HG02852 (cell line): ENCODE results near the gene NFATC1.

ENCODE experiments used
- ATAC-seq: cut with Tn5 transposase; IDR thresholded peaks from one replicate; pipeline ENCODE4 v1.9.1; 2021; ENCODE audit warnings: mild to moderate bottlenecking, moderate library complexity; ENCODE audit not compliant: unreplicated experiment

NFATC1 gene

DNA sequence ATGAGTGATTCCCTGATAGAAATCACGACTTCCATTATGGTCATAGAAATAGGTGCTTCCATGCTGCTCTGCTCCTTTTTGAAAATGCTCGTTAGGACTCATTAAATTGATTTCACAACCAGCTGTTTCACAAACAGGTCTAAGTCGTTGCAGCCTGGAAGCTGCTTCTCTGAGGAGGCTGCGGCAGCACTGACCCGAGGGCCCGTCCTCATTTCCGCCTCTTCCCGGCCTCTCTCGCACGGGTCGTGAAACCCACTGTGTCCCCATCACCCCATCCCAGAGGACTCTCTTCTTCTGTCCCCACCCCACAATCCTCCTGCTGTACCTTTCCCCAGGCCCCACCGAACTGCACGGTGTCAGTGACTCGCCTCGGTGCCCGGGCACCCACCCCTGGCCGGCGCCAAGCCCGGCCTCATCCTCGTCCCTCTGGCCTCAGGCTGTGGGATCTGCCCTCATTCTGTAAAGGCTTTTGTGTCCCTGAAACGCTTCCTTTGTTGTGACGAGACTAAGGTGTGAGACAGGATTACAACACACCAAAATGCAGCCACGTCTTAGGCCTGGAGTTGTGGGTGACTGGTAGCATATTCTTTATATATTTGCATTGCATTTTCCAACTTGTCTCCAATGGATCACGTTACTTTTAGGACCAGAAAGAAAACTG, 171.2 kb downstream of the NFATC1 start:
- no peak for ATAC-seq

DNA sequence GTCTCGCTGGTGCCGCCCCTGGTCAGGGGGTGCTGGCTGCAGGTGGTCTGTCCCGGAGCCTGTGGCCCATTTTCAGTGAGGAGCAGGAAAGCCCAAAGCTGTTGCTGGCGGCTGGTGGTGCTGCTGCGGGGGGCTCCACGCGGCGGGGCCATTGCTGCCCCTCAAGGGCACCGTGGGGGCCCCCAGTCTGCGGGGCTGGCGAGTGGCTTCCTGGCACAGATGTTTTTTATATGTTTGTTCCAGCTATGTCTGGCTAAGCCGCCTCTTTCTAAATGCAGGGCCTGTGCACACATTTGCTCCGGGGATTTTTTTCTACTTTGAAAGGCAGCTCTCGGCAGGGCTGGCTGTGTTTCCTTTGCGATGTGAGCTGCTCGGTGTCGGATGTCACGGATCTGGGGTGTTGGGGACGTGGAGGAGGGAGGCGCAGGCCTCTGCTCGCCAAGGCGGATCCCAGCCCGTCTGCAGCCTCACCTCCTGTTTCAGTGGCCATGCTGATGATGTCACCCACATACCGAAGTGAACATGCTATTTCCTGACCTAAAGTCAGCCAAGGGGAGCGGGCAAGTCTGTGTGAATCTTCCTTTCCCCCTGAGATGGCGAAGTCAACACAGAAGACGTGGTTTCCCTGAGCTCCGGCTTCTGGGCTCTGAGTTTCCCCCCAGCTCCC, 171.9 kb downstream of the NFATC1 start:
- no peak for ATAC-seq

DNA sequence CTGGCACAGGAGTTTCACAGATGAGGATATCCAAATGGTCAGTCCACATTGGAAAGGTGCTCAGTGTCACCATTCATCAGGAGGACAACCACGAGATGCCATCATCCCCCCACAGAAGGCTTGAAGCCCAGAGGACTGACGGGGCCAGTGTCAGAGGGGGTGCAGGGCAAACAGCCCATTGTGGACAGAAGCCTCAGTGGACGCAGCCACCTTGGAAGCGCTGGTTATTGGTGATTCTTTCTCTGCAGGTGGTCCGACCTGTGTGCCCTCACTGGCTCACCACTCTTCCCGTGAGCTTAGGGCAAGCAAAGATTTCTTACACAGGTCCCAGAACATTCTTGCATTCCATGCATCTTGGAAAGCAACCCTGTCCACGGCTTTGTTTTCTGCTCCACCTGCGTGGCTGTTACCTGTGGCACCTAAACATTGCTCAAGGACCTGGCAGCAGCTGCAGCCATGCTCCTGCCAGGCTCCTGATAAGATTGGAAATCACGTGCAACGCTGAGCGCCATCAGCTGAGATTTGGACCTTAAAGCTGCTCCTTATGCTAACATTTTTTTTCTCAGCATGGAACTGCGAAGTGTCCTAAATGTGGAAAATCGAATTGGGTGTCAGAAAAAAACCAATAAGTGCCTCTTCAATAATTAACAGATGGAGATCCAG, 172.9 kb downstream of the NFATC1 start:
- ATAC-seq = no peak

DNA sequence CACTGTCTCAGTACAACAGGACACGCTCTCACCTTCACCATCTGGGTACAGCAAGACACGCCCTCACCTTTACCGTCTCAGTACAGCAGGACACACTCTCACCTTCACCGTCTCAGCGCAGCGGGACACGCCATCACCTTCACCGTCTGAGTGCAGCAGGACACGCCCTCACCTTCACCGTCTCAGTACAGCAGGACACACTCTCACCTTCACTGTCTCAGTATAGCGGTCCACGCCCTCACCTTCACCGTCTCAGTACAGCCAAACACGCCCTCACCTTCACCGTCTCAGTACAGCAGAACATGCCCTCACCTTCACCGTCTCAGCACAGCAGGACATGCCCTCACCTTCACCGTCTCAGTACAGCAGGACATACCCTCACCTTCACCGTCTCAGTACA, 174.0 kb downstream of the NFATC1 start:
- ATAC-seq = no peak

DNA sequence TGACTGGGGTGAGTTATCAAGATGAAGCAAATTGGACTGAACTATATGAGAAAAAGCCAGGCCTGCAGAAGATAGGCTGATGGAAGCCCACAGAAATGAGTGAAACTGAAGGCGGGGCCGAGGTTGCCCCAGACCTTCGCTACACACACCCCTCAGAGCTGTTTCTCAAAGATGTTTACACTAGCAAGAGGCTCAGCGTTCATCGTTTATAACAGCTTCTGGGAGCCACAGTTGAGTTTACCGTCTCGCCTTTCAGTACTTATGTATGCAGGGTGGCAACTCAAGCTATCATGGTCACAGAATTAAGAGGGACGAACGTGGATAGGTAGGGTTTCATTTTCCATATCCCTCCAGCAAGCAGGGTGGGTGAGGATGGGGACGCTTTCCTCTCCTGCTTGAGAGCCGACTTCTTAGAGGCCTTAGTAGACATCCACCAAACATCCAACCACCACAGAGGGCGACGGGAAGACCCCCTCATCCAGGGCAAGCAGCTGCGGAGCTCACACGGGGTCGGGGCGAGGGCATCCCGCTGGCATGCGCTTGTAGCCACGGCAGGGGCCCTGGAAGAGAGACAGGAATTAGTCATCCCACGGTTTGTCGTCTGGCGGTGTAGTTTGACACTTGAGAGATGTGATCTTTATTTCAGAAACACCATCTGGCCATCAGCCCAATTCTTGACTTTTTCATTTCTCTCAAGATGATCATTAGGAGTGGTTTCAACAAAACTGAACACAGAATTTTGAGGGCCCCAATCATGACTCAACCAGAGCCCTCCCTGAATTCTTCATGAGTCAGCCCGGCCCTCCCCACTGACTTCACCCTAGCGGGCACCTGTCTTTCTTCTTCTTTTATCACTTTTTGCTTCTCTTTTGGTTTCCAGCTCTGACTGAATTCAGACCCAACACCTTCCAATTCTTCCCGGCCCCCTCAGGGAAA, 174.8 kb downstream of the NFATC1 start:
- ATAC-seq = no peak

DNA sequence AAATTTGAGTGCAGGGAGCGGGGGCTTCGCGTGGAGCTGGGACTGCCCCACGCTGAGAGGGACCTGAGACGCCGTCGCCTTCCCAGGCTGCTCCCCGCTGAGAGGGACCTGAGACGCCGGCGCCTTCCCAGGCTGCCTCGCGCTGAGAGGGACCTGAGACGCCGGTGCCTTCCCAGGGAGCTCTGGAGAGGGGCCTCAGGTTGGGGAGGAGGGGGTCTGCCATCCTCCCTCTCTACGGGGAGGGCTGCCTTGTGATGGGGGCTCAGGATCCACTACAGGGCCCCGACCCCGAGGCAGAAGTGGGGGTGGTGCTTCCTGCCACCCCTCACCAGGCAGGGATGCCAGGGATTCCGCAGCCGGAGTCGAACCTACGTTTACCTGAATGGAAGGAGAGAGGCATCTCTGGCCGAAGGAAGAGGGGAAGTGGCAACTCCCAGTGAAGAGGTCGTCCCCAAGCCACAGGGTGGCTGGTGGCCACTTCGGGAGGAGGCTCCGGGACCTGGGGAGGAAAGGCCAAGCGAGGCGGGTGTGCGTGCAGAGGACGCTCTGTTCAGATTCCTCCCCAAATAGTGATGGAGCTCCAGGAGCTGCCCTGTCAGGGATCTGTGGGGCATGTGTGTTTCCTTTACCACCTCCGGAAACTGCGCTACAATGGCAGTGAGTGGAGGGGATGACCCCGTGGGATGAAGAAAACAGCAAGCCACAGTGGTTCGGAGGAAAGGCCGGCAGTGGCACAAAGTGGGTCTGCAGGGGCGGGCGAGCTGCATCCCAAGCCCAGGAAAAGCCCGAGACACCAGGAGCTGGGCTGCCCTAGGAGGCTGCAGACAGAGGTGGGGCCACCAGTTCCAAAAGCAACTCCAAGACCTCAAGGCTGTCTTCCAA, 175.7 kb downstream of the NFATC1 start:
- no peak for ATAC-seq

DNA sequence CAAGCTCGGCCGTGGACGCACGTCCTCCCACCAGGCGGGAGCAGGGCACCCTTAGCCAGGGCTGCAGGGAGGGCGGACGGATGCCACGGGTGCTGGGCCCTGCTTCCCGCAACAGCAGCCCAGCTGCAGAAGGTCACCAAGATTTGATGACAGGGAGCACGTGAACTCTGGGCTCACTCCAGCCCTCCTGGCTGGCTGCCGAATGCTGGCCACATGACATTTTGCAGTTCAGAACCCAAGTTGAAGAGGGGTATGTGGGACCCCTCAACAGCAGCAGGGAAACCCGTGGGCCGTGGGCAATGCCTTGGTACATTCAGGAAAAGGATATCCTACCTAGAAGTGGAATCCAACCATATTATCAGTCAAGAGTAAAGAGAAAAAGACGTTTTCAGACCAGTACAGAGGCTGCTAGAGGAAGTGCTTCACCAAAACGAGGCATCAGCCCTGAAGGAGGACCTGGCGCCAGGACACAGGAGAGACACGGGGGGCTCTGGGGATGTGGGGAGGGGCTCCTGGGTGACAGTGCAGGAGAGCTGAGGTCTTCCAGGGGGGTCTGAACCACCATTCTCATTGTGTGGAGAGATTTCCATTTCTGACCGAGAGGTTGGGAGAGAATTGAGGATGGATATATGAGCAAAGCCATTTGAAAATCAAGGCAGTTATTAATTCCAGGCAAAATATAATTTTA, 176.5 kb downstream of the NFATC1 start:
- no peak for ATAC-seq

DNA sequence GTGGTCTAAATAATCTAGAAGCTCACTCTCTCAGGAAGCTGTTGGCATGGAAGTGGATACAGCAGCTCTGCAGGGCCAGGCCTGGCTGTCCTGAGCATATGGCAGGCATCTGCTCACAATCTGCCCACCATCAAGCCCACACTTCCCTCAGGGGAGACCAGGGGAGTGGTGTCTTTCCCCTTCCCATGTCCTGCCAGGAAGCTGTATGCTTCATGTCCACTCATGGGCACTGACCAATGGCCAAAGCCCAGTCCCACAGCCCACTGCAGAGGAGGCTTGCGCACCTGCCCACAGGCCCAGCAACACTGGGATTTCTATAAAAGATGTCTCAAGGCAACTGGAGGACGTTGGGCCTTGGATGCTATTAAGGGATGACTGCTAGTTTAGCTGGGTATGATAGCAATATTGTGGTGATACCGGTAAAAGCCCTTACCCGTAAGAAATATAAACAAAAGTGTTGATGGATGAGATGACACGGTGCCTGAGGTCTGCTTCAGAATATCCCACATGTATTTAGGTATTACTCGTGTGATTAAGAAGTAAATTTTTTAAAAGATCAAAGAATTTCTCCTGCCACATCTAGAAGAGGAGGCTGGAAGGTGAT, 177.2 kb downstream of the NFATC1 start:
- no peak for ATAC-seq

DNA sequence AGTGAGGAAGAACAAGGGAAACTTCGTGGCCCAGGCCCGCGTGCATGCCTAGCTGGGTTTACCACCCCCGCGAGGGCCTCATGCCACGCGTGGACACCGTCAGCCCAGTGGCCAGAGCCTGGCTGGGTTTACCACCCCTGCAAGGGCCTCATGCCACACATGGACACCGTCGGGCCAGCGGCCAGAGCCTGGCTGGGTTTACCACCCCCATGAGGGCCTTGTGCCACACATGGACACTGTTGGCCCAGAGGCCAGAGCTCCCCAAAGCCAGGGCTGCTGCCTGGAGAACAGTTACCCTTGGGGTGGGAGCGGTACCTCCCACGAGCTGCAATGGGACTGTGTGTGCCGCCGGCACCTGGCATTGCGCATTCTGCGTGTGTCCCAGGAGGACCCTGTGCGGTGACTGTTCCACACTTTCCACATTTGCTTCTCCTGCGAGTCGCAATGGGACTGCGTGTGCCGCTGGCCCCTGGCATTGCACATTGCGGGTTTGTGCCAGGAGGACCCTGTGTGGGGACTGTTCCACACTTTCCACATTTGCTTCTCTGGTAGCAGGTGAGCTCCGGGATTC, 178.3 kb downstream of the NFATC1 start:
- ATAC-seq = no peak

DNA sequence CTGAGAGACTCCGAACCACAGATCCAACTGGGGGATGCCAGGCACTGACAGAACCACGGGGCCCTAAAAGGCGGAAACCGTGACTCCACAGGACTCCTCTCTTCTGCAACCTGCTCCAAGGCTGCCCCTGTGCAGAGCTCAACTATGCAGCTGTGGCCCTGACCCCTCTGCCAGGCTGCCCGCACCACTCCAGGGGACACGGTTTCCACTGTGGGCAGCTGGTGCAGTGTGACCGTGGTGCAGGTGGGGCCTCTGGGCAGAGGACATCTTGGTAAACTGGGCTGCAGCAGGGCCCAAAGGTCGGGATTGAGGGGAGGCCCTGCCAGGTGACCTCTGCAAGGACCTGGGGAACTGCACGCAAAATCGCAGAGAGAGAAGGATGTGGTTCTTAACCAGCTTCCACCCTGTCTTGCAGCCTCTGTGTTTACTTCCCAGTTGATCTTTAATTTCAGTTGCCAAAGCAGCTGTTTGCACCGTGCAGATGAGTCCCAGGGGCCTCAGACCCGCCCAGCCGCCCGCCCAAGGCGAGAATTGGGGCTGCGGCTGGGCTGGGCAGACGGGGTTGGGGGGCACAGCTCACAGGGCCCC, 179.3 kb downstream of the NFATC1 start:
- no peak for ATAC-seq

DNA sequence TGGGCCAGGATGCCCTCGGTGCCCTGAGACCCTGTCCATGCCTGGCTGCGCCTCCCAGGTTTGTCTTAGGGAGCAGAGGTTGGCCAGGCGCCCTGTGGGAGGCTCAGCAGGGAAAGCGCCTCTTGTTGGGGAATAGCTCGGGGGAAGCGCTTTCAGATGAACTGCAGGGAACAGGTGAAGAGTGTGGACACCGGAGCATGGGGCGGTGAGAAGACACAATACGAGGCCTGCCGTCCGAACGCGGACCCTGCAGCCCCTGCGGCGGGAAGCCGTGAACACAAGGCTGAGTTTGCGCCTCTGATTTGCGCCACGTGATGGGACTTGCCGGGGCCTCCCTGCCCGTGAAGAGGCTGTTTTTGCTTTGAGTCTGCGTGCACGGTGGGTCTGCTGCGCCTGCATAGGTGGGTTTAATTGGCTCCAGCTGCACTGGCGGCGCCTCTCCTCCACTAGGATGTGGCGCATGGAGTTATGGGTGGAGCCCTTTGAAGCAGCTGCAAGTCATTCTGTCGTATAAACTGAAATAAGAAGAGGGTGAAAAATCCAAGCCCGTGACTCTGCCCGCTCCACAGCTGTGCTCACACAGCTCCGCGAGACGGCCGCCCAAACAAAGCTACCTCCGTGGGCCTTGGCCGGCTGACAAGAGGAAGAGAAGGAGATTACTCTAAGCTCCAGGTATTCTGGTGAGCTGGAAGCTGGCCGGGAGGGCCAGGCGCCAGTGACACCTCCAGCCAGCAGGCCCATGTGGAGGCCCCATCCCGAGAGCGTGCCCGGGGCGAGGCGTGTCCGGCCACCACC, 180.4 kb downstream of the NFATC1 start:
- ATAC-seq = no peak

DNA sequence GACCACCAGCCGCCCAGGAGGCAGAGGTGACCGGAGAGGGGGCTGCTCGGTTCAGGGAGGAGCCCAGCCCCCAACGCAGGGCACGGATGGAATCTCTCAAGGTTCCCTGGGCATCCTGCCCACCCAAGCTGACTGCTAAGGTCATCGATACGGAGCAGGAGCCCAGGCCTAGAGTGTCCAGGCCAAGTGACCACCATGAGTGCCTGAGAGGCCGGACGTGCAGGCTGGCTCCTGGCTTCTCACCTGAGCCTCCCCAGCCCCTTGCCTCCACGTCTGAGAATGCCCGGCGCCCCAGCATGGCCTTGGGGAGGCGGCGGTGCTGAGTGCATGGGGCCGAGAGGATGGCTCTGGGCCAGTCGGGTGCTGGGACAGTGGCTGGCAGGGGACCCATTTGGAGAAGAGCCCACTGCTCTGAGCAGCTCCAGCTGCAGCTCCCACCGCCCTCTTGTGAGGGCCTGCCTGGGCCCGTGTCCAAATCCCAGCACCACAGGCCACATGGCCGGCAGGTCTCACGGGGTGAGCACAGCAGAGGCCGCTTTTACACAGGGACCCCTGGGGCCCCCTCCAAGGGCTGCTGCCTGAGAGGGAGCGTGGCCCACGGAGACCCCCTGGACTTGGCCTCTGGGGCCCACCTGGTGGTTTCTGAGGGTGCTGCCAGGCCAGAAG, 181.1 kb downstream of the NFATC1 start:
- ATAC-seq = no peak

DNA sequence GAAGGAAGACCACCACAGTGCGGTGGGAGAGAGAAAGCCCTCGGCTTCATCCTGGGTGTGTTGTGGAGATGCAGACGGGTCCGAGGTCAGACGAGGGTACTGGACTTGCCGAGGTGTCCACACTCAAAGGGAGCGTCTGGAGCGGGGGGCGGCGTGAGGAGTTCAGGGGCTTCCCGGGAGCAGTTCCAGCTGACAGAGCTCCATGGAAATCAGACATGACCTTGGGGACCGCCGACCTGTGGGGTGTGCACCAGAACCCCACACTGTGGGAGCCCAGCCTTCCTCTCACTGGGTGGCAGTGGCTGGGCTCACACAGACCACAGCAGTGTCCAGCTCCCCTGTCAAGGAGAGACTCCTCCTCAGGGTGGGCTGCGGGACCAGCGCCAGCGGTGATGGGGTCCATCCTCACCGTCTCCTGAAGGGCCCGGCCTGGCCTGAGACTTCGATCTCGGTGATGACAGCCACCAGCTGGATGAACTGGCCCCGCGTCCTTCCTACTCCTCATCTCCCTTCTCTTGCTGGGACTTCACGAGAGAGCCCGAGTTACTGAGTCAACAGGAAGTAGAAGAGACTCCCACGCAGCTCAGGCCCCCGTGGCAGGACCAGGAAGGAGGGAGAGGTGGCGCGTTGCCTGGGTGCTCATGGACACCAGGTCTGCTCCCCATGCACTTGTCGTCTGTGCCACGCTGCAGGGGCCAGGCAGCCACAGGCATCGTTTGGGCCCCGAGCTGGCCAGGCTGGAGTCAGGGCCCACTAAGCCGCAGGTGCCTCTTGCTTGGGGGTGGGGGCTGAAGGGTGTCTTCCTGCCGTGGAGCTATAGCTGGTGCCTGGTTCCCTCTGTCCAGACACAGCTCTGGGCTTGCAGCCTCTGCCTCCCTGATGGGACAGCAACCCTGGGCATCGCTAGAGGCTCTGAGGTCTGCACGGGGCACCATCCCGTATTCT, 182.0 kb downstream of the NFATC1 start:
- no peak for ATAC-seq

DNA sequence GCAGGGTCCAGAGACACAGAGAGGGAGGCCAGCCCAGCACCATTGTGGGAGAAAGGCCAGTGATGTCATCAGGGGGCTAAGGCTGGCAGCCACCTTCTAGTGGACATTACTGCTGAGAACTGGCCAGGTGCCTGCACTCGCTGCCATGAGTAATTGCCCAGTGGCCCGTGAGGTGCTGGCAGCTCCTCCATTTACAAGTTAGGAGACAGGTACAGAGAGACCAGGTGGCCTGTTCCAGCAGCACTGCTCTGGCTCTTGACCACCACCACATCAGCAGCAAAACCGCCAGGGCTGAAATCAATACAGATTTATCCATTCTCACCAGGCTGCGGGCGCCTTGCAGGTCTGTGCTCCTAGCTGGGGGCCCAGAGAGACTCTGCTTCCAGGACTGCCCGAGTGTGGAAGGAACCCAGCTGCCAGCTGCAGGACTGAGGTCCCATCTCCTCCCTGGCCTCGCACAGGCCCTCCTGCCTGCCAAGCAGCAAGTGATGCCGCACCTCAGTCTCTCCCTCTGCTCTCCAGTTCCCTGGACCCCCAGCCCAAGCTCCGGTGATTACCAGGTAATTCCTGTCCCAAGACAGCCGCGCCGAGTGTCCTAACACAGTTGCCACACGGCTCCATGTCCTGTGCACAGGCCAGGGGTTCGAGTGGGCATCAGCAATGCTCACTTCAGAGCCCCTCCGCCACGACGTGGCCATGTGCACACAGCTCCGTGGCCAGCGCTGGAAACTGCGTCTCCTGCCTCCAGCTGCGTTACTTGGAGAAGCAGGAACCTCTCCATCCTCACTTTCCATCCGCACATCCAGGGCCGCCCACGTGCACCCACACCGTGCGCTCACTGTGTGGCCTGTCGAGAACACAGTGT, 182.9 kb downstream of the NFATC1 start:
- no peak for ATAC-seq
